GM23338 (cell line): ENCODE results near the gene CPNE1. TPM values are rescaled to one million over a fixed set of nuclear protein-coding genes. Genes with fewer than 3 reads are reported as not detected.

Experiments
- ATAC-seq: fragments of 200-7000 bp; cut with Tn5 transposase; 3 replicates; pipeline ENCODE4 v1.9.1; 2020
- DNase-seq: peaks from one replicate; pipeline ENCODE4 v3.0.0-alpha.2; 2015; ENCODE audit warnings: low spot score
- H2AFZ ChIP-seq: fragments of 200-600 bp; sonication (generic); 2 replicates; pipeline ENCODE4 v1.8.0; 2016; ENCODE audit warnings: antibody characterized with exemption, mild to moderate bottlenecking, moderate library complexity
- H3F3A ChIP-seq: fragments of 200-600 bp; sonication (generic); replicated peaks from 2 replicates; pipeline ENCODE4 v1.8.0; 2017; ENCODE audit warnings: antibody characterized with exemption, mixed run types, low read depth
- H3K27ac ChIP-seq: fragments of 200-600 bp; sonication (generic); 2 replicates; pipeline ENCODE4 v1.6.1; 2016; ENCODE audit warnings: low read depth
- H3K27me3 ChIP-seq: fragments of 200-600 bp; sonication (generic); 2 replicates; pipeline ENCODE4 v1.8.0; 2016; ENCODE audit warnings: mild to moderate bottlenecking, mixed run types, moderate library complexity; ENCODE audit not compliant: insufficient read depth
- H3K36me3 ChIP-seq: fragments of 200-600 bp; sonication (generic); 2 replicates; pipeline ENCODE4 v1.8.0; 2016; ENCODE audit warnings: mild to moderate bottlenecking; ENCODE audit not compliant: insufficient read depth
- H3K4me1 ChIP-seq: fragments of 200-600 bp; sonication (generic); 2 replicates; pipeline ENCODE4 v1.8.0; 2016; ENCODE audit warnings: mild to moderate bottlenecking, moderate library complexity; ENCODE audit not compliant: insufficient read depth
- H3K4me2 ChIP-seq: fragments of 200-600 bp; sonication (generic); 2 replicates; pipeline ENCODE4 v1.7.1; 2017; ENCODE audit warnings: mixed run types
- H3K4me3 ChIP-seq: fragments of 200-600 bp; sonication (generic); 2 replicates; pipeline ENCODE4 v1.6.1; 2016; ENCODE audit warnings: mixed run types
- H3K79me2 ChIP-seq: fragments of 200-600 bp; sonication (generic); replicated peaks from 2 replicates; pipeline ENCODE4 v1.8.0; 2017; ENCODE audit warnings: mild to moderate bottlenecking; ENCODE audit not compliant: insufficient read depth
- H3K9me2 ChIP-seq: fragments of 200-600 bp; sonication (generic); 2 replicates; pipeline ENCODE4 v1.8.0; 2017; ENCODE audit not compliant: insufficient read depth
- H4K20me1 ChIP-seq: fragments of 200-600 bp; sonication (generic); replicated peaks from 2 replicates; pipeline ENCODE4 v1.8.0; 2017; ENCODE audit warnings: mild to moderate bottlenecking; ENCODE audit not compliant: insufficient read depth
- H3K27ac Mint-ChIP-seq: 2 replicates; pipeline ENCODE4 v1.8.0; 2020; ENCODE audit warnings: inconsistent platforms, mild to moderate bottlenecking, moderate library complexity, mixed read lengths
- H3K27me3 Mint-ChIP-seq: 3 replicates; pipeline ENCODE4 v1.8.0; 2022; ENCODE audit warnings: low read depth, mild to moderate bottlenecking, moderate library complexity, mixed read lengths, inconsistent platforms; ENCODE audit not compliant: insufficient read depth, poor library complexity
- H3K36me3 Mint-ChIP-seq: 3 replicates; pipeline ENCODE4 v1.8.0; 2021; ENCODE audit warnings: low read depth, mild to moderate bottlenecking, inconsistent platforms, moderate library complexity, mixed read lengths
- H3K4me1 Mint-ChIP-seq: 3 replicates; pipeline ENCODE4 v1.8.0; 2020; ENCODE audit warnings: mild to moderate bottlenecking, inconsistent platforms, mixed read lengths
- H3K4me3 Mint-ChIP-seq: 3 replicates; pipeline ENCODE4 v1.8.0; 2021; ENCODE audit warnings: moderate library complexity, mild to moderate bottlenecking, inconsistent platforms, mixed read lengths
- H3K9me3 Mint-ChIP-seq: 3 replicates; pipeline ENCODE4 v1.8.0; 2020; ENCODE audit warnings: moderate library complexity, mild to moderate bottlenecking, inconsistent platforms, mixed read lengths
- CREB1 ChIP-seq: fragments of 250-450 bp; sonication (Bioruptor Pico); IDR thresholded peaks from 2 replicates; pipeline ENCODE4 v1.5.0; 2020; ENCODE audit warnings: low read depth, mild to moderate bottlenecking, moderate library complexity
- CTCF ChIP-seq, 2 experiments: fragments of 200-600 bp in 1 of 2; sonication (generic) in 1 of 2; conservative IDR thresholded peaks; 2 replicates each; pipeline versions ENCODE4 v1.5.1 to v1.6.1; 2016 to 2017; ENCODE audit warnings: antibody characterized with exemption in 2 of 2, low read depth in 2 of 2, mild to moderate bottlenecking in 2 of 2, moderate library complexity in 1 of 2
- EZH2 ChIP-seq: fragments of 200-600 bp; sonication (generic); IDR thresholded peaks from one replicate; pipeline ENCODE4 v1.8.0; 2017; ENCODE audit warnings: antibody characterized with exemption, mild to moderate bottlenecking, low read depth; ENCODE audit not compliant: unreplicated experiment
- EZH2phosphoT487 ChIP-seq: fragments of 200-600 bp; sonication (generic); IDR thresholded peaks from one replicate; pipeline ENCODE4 v1.8.1; 2018; ENCODE audit warnings: antibody characterized with exemption; ENCODE audit not compliant: unreplicated experiment
- JUNB ChIP-seq: IDR thresholded peaks from one replicate; pipeline ENCODE4 v1.6.1; 2016; ENCODE audit warnings: antibody characterized with exemption; ENCODE audit not compliant: unreplicated experiment
- NANOG ChIP-seq: IDR thresholded peaks from 2 replicates; pipeline ENCODE4 v1.6.1; 2016; ENCODE audit warnings: antibody characterized with exemption, borderline replicate concordance
- POLR2AphosphoS5 ChIP-seq: IDR thresholded peaks from 2 replicates; pipeline ENCODE4 v1.6.1; 2016; ENCODE audit warnings: antibody characterized with exemption, low read depth
- STAT1 ChIP-seq: IDR thresholded peaks from one replicate; pipeline ENCODE4 v1.6.1; 2016; ENCODE audit warnings: antibody characterized with exemption; ENCODE audit not compliant: unreplicated experiment
- ZNF114 ChIP-seq: fragments of 250-450 bp; sonication (Bioruptor Pico); IDR thresholded peaks from 2 replicates; pipeline ENCODE4 v1.5.0; 2020; ENCODE audit warnings: mild to moderate bottlenecking, moderate library complexity
- ZNF331 ChIP-seq: fragments of 250-450 bp; sonication (Bioruptor Pico); IDR thresholded peaks from 2 replicates; pipeline ENCODE4 v1.5.0; 2020; ENCODE audit warnings: low read depth, mild to moderate bottlenecking, moderate library complexity
- polyA plus RNA-seq: library from polyadenylated mRNA; unstranded; fragments of >200 nt; fragmentation: Nextera tagmentation; extraction: Ambion mirVana; gene quantifications from 2 replicates; pipeline ENCODE4 v1.2.1, GENCODE V29; 2016
- total RNA-seq: library from RNA; depleted of rRNA; stranded (reverse); fragments of >200 nt; shearing (Covaris generic); gene quantifications from 2 replicates; pipeline ENCODE4 v1.2.3, GENCODE V29; 2014
- TF ChIP-seq, protein P1 (sequence below): IDR thresholded peaks from one replicate; pipeline ENCODE4 v1.6.1; 2018; ENCODE audit warnings: antibody characterized with exemption; ENCODE audit not compliant: unreplicated experiment
- TF ChIP-seq, protein P2 (sequence below): fragments of 250-450 bp; sonication (Bioruptor Pico); IDR thresholded peaks from 2 replicates; pipeline ENCODE4 v1.5.0; 2020; ENCODE audit warnings: mild to moderate bottlenecking, moderate library complexity
- TF ChIP-seq, protein P3 (sequence below): IDR thresholded peaks from 2 replicates; pipeline ENCODE4 v1.6.1; 2016; ENCODE audit warnings: antibody characterized with exemption

The CPNE1 gene
- total and polyA plus RNA-seq, 2 experiments from 2014 or later: 189 to 196 TPM

- Mint-ChIP-seq H3K9me3 (no peaks in the 10 kb centered on the region), H3K36me3 (peaks cover 45% of the 10 kb centered on the region), H3K4me1 (no peaks in the 10 kb centered on the region), H3K4me3 (no peak overlapping the region), H3K27ac (no peak overlapping the region), H3K27me3 (peaks cover 4% of the 10 kb centered on the region)
- ATAC-seq: no peak
- Histone ChIP-seq H3K4me2 (no peak overlapping the region), H3K27me3 (no peaks in the 10 kb centered on the region), H2AFZ (no peak overlapping the region), H3K9me2 (no peaks in the 10 kb centered on the region), H3K27ac (no peak overlapping the region), H4K20me1 (no peaks in the 10 kb centered on the region; the same call in 1 of the 2 replicates), H3F3A (peaks cover 8% of the 10 kb centered on the region; the same call in 1 of the 2 replicates), H3K4me3 (no peak overlapping the region), H3K79me2 (no peaks in the 10 kb centered on the region), H3K4me1 (no peaks in the 10 kb centered on the region), H3K36me3 (peaks cover 30% of the 10 kb centered on the region)
- TF ChIP-seq JUNB: no peak
- TF ChIP-seq, protein P1, sequence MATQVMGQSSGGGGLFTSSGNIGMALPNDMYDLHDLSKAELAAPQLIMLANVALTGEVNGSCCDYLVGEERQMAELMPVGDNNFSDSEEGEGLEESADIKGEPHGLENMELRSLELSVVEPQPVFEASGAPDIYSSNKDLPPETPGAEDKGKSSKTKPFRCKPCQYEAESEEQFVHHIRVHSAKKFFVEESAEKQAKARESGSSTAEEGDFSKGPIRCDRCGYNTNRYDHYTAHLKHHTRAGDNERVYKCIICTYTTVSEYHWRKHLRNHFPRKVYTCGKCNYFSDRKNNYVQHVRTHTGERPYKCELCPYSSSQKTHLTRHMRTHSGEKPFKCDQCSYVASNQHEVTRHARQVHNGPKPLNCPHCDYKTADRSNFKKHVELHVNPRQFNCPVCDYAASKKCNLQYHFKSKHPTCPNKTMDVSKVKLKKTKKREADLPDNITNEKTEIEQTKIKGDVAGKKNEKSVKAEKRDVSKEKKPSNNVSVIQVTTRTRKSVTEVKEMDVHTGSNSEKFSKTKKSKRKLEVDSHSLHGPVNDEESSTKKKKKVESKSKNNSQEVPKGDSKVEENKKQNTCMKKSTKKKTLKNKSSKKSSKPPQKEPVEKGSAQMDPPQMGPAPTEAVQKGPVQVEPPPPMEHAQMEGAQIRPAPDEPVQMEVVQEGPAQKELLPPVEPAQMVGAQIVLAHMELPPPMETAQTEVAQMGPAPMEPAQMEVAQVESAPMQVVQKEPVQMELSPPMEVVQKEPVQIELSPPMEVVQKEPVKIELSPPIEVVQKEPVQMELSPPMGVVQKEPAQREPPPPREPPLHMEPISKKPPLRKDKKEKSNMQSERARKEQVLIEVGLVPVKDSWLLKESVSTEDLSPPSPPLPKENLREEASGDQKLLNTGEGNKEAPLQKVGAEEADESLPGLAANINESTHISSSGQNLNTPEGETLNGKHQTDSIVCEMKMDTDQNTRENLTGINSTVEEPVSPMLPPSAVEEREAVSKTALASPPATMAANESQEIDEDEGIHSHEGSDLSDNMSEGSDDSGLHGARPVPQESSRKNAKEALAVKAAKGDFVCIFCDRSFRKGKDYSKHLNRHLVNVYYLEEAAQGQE: no peak
- no peak for TF ChIP-seq POLR2AphosphoS5
- no peak for TF ChIP-seq ZNF114 (CRISPR knock-in tag)
- TF ChIP-seq, protein P2, sequence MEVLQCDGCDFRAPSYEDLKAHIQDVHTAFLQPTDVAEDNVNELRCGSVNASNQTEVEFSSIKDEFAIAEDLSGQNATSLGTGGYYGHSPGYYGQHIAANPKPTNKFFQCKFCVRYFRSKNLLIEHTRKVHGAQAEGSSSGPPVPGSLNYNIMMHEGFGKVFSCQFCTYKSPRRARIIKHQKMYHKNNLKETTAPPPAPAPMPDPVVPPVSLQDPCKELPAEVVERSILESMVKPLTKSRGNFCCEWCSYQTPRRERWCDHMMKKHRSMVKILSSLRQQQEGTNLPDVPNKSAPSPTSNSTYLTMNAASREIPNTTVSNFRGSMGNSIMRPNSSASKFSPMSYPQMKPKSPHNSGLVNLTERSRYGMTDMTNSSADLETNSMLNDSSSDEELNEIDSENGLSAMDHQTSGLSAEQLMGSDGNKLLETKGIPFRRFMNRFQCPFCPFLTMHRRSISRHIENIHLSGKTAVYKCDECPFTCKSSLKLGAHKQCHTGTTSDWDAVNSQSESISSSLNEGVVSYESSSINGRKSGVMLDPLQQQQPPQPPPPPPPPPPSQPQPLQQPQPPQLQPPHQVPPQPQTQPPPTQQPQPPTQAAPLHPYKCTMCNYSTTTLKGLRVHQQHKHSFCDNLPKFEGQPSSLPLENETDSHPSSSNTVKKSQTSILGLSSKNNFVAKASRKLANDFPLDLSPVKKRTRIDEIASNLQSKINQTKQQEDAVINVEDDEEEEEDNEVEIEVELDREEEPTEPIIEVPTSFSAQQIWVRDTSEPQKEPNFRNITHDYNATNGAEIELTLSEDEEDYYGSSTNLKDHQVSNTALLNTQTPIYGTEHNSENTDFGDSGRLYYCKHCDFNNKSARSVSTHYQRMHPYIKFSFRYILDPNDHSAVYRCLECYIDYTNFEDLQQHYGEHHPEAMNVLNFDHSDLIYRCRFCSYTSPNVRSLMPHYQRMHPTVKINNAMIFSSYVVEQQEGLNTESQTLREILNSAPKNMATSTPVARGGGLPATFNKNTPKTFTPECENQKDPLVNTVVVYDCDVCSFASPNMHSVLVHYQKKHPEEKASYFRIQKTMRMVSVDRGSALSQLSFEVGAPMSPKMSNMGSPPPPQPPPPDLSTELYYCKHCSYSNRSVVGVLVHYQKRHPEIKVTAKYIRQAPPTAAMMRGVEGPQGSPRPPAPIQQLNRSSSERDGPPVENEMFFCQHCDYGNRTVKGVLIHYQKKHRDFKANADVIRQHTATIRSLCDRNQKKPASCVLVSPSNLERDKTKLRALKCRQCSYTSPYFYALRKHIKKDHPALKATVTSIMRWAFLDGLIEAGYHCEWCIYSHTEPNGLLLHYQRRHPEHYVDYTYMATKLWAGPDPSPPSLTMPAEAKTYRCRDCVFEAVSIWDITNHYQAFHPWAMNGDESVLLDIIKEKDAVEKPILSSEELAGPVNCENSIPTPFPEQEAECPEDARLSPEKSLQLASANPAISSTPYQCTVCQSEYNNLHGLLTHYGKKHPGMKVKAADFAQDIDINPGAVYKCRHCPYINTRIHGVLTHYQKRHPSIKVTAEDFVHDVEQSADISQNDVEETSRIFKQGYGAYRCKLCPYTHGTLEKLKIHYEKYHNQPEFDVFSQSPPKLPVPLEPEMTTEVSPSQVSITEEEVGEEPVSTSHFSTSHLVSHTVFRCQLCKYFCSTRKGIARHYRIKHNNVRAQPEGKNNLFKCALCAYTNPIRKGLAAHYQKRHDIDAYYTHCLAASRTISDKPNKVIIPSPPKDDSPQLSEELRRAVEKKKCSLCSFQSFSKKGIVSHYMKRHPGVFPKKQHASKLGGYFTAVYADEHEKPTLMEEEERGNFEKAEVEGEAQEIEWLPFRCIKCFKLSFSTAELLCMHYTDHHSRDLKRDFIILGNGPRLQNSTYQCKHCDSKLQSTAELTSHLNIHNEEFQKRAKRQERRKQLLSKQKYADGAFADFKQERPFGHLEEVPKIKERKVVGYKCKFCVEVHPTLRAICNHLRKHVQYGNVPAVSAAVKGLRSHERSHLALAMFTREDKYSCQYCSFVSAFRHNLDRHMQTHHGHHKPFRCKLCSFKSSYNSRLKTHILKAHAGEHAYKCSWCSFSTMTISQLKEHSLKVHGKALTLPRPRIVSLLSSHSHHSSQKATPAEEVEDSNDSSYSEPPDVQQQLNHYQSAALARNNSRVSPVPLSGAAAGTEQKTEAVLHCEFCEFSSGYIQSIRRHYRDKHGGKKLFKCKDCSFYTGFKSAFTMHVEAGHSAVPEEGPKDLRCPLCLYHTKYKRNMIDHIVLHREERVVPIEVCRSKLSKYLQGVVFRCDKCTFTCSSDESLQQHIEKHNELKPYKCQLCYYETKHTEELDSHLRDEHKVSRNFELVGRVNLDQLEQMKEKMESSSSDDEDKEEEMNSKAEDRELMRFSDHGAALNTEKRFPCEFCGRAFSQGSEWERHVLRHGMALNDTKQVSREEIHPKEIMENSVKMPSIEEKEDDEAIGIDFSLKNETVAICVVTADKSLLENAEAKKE (CRISPR knock-in tag): no peak
- no peak for TF ChIP-seq CTCF (conservative IDR thresholded peaks at IDR 0.05; ENCODE audit: low read depth in 2 of 2)
- no peak for TF ChIP-seq ZNF331 (CRISPR knock-in tag)
- TF ChIP-seq NANOG: no peak
- no peak for TF ChIP-seq EZH2
- no peak for TF ChIP-seq EZH2phosphoT487
- TF ChIP-seq, protein P3, sequence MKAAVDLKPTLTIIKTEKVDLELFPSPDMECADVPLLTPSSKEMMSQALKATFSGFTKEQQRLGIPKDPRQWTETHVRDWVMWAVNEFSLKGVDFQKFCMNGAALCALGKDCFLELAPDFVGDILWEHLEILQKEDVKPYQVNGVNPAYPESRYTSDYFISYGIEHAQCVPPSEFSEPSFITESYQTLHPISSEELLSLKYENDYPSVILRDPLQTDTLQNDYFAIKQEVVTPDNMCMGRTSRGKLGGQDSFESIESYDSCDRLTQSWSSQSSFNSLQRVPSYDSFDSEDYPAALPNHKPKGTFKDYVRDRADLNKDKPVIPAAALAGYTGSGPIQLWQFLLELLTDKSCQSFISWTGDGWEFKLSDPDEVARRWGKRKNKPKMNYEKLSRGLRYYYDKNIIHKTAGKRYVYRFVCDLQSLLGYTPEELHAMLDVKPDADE: no peak
- no peak for TF ChIP-seq STAT1
- no peak for TF ChIP-seq CREB1 (CRISPR knock-in tag)
- no peak for DNase-seq
Measured at GRCh38 chr20:35625584-35626385, 38.9 kb downstream of the CPNE1 start.
